ENCODE measurements around the gene WAC.
A peak's percentile ranks its signal among the peaks of the same experiment; 100 is the strongest.

WAC gene

GRCh38 chr10:28533571-28534304, 820 bp downstream of the WAC start:
- DNase-seq (ENCODE audit: low read depth, low spot score): peak; percentile 36
- in situ Hi-C loops (cut with HindIII; ENCODE audit: low sequenced_read_pairs): no loop called here
- H3K4me3 ChIP-seq (ENCODE audit: low read depth, low read length): peak overlapping the region; percentile 79
- TF ChIP-seq, protein P1, sequence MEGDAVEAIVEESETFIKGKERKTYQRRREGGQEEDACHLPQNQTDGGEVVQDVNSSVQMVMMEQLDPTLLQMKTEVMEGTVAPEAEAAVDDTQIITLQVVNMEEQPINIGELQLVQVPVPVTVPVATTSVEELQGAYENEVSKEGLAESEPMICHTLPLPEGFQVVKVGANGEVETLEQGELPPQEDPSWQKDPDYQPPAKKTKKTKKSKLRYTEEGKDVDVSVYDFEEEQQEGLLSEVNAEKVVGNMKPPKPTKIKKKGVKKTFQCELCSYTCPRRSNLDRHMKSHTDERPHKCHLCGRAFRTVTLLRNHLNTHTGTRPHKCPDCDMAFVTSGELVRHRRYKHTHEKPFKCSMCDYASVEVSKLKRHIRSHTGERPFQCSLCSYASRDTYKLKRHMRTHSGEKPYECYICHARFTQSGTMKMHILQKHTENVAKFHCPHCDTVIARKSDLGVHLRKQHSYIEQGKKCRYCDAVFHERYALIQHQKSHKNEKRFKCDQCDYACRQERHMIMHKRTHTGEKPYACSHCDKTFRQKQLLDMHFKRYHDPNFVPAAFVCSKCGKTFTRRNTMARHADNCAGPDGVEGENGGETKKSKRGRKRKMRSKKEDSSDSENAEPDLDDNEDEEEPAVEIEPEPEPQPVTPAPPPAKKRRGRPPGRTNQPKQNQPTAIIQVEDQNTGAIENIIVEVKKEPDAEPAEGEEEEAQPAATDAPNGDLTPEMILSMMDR (IDR thresholded peaks at IDR 0.05; ENCODE audit: low read depth, low read length): no peak

DNA sequence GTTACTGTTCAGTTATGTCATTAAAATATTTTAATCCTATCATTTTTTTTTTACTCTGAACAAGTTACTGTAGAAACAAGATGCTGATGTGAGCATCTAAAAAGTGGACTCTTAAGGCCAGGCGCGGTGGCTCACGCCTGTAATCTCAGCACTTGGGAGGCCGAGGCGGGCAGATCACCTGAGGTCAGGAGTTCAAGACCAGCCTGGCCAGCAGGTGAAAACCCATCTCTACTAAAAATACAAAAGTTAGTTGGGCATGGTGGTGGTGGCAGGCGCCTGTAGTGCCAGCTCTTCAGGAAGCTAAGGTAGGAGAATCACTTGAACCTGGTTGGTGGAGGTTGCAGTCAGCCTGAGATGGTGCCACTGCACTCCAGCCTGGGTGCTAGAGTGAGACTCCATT, 2.9 kb downstream of the WAC start:
- no peak overlapping the region for H3K4me3 ChIP-seq (ENCODE audit: low read depth, low read length)
- in situ Hi-C loops (cut with HindIII; ENCODE audit: low sequenced_read_pairs): no loop called here
- TF ChIP-seq, protein P1 (IDR thresholded peaks at IDR 0.05; ENCODE audit: low read depth, low read length): no peak
- no peak for DNase-seq (ENCODE audit: low read depth, low spot score)

DNA sequence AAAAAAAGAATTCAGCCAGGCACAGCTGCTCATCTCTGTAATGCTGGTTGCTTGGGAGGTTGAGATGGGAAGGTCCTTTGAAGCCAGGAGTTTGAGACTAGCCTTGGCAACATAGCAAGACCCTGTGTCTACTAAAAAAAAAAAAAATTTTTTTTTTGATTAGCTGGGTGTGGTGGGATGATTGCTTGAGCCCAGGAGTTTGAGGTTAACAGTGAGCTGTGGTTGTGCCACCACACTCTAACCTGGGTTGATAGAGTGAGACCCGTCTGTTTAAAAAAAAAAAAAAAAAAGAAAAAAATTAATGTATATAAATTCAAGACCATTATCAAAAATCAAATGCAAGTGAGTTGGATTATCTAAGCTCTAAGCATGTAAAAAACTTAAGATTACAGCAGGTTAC, 5.7 kb downstream of the WAC start:
- TF ChIP-seq, protein P1 (IDR thresholded peaks at IDR 0.05; ENCODE audit: low read depth, low read length): no peak
- no peak overlapping the region for H3K4me3 ChIP-seq (ENCODE audit: low read depth, low read length)
- in situ Hi-C loops (cut with HindIII; ENCODE audit: low sequenced_read_pairs): no loop called here
- no peak for DNase-seq (ENCODE audit: low read depth, low spot score)

DNA sequence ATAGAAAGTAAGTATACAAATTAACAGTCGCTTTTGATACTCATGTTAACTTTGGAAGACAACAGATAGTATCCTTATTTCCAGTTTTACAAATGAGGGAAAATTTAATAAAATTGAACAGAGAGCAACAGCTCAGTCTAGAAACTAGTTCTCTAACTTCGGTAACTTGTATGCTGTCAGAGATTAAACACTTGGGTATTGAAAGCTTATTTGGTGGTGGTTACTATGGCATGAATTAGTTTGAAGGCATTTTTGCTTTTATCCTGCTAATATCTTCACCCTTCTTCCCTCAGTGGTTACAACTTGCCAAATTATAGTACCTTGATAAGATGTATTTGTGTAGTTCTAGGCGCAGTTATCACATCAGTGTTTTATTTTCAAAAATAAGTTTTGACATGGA, 7.2 kb downstream of the WAC start:
- TF ChIP-seq, protein P1 (IDR thresholded peaks at IDR 0.05; ENCODE audit: low read depth, low read length): no peak
- DNase-seq (ENCODE audit: low read depth, low spot score): no peak
- H3K4me3 ChIP-seq (ENCODE audit: low read depth, low read length): no peak overlapping the region
- in situ Hi-C loops (cut with HindIII; ENCODE audit: low sequenced_read_pairs): no loop called here

- in situ Hi-C loops (cut with HindIII; ENCODE audit: low sequenced_read_pairs): no loop called here
- no peak for DNase-seq (ENCODE audit: low read depth, low spot score)
- H3K4me3 ChIP-seq (ENCODE audit: low read depth, low read length): no peak overlapping the region
- TF ChIP-seq, protein P1 (IDR thresholded peaks at IDR 0.05; ENCODE audit: low read depth, low read length): peak; percentile 27
Observed at GRCh38 chr10:28541717-28542365, 8.9 kb downstream of the WAC start.

DNA sequence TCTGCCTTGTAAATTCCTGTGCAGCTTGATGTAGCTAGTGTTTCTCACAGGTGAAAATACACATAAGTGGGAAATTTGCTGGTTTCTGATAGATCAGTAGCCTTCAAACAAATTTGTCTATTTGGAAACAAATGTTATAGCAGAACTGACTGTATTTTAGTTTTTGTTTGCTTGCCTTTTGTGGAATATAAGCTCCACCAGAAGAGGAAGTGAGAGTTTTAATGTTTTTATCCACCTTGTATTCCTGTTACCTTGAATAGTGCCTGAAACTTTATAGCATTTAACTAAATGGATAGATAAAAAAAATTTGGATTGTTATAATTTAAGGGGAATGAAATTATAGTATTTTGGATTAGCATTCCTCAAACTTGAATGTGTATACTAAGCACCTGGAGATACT, 9.8 kb downstream of the WAC start:
- DNase-seq (ENCODE audit: low read depth, low spot score): no peak
- TF ChIP-seq, protein P1 (IDR thresholded peaks at IDR 0.05; ENCODE audit: low read depth, low read length): no peak
- H3K4me3 ChIP-seq (ENCODE audit: low read depth, low read length): no peak overlapping the region
- in situ Hi-C loops (cut with HindIII; ENCODE audit: low sequenced_read_pairs): no loop called here
